ENCODE results near the gene FOCAD. TPM values are rescaled to one million over a fixed set of nuclear protein-coding genes. Genes with fewer than 3 reads are reported as not detected.

The FOCAD gene
- total RNA-seq, 1 donor from 2014 or later = 30.0 TPM

GRCh38 chr9:20989923-20990341 lies 305.9 kb downstream of the FOCAD start:
- no peak overlapping the region for H3K4me3 ChIP-seq (ENCODE audit: low read depth, low read length)
- no peak for DNase-seq (ENCODE audit: low read depth)
- TF ChIP-seq, protein P1, sequence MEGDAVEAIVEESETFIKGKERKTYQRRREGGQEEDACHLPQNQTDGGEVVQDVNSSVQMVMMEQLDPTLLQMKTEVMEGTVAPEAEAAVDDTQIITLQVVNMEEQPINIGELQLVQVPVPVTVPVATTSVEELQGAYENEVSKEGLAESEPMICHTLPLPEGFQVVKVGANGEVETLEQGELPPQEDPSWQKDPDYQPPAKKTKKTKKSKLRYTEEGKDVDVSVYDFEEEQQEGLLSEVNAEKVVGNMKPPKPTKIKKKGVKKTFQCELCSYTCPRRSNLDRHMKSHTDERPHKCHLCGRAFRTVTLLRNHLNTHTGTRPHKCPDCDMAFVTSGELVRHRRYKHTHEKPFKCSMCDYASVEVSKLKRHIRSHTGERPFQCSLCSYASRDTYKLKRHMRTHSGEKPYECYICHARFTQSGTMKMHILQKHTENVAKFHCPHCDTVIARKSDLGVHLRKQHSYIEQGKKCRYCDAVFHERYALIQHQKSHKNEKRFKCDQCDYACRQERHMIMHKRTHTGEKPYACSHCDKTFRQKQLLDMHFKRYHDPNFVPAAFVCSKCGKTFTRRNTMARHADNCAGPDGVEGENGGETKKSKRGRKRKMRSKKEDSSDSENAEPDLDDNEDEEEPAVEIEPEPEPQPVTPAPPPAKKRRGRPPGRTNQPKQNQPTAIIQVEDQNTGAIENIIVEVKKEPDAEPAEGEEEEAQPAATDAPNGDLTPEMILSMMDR (conservative IDR thresholded peaks at IDR 0.05; ENCODE audit: low read depth, low read length) = no peak

- TF ChIP-seq, protein P1 (conservative IDR thresholded peaks at IDR 0.05; ENCODE audit: low read depth, low read length) = no peak
- no peak overlapping the region for H3K4me3 ChIP-seq (ENCODE audit: low read depth, low read length)
- DNase-seq (ENCODE audit: low read depth) = no peak
Observed at GRCh38 chr9:20990867-20991266, 306.8 kb downstream of the FOCAD start.

GRCh38 chr9:20994486-20994885 lies 310.4 kb downstream of the FOCAD start:
- no peak for DNase-seq (ENCODE audit: low read depth)
- TF ChIP-seq, protein P1 (conservative IDR thresholded peaks at IDR 0.05; ENCODE audit: low read depth, low read length) = no peak
- H3K4me3 ChIP-seq (ENCODE audit: low read depth, low read length) = no peak overlapping the region

- H3K4me3 ChIP-seq (ENCODE audit: low read depth, low read length) = no peak overlapping the region
- TF ChIP-seq, protein P1 (conservative IDR thresholded peaks at IDR 0.05; ENCODE audit: low read depth, low read length) = no peak
- DNase-seq (ENCODE audit: low read depth) = no peak
Observed at GRCh38 chr9:20995616-20996015, 311.6 kb downstream of the FOCAD start.

DNA sequence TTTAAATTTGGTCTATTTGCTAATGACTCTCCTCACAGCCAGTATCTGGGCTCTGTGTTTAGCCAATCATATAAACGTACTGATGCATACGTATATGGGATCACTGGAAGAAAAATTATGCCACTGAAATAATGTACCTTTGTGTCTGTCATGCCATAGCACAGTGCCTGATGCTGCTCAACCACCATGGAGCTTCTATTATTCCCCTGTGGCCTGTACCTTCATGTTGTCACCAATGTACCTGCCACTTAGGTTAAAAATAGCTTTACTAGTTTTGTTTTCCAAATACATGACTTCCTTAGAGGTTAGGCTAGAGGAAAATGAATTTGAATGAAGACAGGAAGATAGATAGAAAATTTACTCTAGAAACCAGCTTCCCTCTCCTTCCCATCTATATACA lies 312.8 kb downstream of the FOCAD start:
- TF ChIP-seq, protein P1 (conservative IDR thresholded peaks at IDR 0.05; ENCODE audit: low read depth, low read length) = no peak
- DNase-seq (ENCODE audit: low read depth) = no peak

GRCh38 chr9:20997503-20998076 lies 313.5 kb downstream of the FOCAD start:
- H3K4me3 ChIP-seq (ENCODE audit: low read depth, low read length) = no peak overlapping the region
- TF ChIP-seq, protein P1 (conservative IDR thresholded peaks at IDR 0.05; ENCODE audit: low read depth, low read length) = no peak
- DNase-seq (ENCODE audit: low read depth) = no peak

More for the DNA sequence above, 312.8 kb downstream of the FOCAD start:
- no peak overlapping the region for H3K4me3 ChIP-seq (ENCODE audit: low read depth, low read length)

- DNase-seq (ENCODE audit: low read depth) = no peak
- no peak overlapping the region for H3K4me3 ChIP-seq (ENCODE audit: low read depth, low read length)
- TF ChIP-seq, protein P1 (conservative IDR thresholded peaks at IDR 0.05; ENCODE audit: low read depth, low read length) = no peak
Observed at GRCh38 chr9:21001581-21001980, 317.5 kb downstream of the FOCAD start.

All from epithelial cell of proximal tubule (primary cell).